GM12878 (cell line): ENCODE measurements around the gene KCNK7. TPM values are rescaled to one million over a fixed set of nuclear protein-coding genes. Genes with fewer than 3 reads are reported as not detected.

Experiments
- BCL11A ChIP-seq: IDR thresholded peaks from 2 replicates; pipeline ENCODE4 v1.6.1; 2011; ENCODE audit warnings: low read depth, low read length
- BHLHE40 ChIP-seq, 2 experiments: fragments of 450-650 bp in 1 of 2; IDR thresholded peaks; 2 replicates each; pipeline ENCODE4 v1.6.1; 2011 to 2017; ENCODE audit warnings: low read depth in 2 of 2, borderline replicate concordance in 1 of 2, improper control_type of control experiment in 1 of 2, low read length in 1 of 2, mild to moderate bottlenecking in 1 of 2
- CREB1 ChIP-seq: IDR thresholded peaks from 2 replicates; pipeline ENCODE4 v1.6.1; 2012; ENCODE audit warnings: low read depth, mild to moderate bottlenecking, inconsistent platforms
- DPF2 ChIP-seq: fragments of 450-650 bp; IDR thresholded peaks from 2 replicates; pipeline ENCODE4 v1.6.1; 2017; ENCODE audit warnings: mild to moderate bottlenecking
- ETV6 ChIP-seq, 2 experiments: fragments of 450-650 bp in 1 of 2; IDR thresholded peaks in 1 of 2; conservative IDR thresholded peaks in 1 of 2; 2 replicates each; pipeline ENCODE4 v1.6.1; 2014; ENCODE audit warnings: antibody characterized with exemption in 1 of 2, borderline replicate concordance in 1 of 2, low read depth in 1 of 2, mild to moderate bottlenecking in 1 of 2, moderate library complexity in 1 of 2
- FOXM1 ChIP-seq: IDR thresholded peaks from 2 replicates; pipeline ENCODE4 v1.6.1; 2012; ENCODE audit warnings: low read depth, mild to moderate bottlenecking, inconsistent platforms, low read length, moderate library complexity
- IKZF1 ChIP-seq: fragments of 450-650 bp; conservative IDR thresholded peaks from 2 replicates; pipeline ENCODE4 v1.6.1; 2017; ENCODE audit warnings: antibody characterized with exemption, mild to moderate bottlenecking
- IKZF2 ChIP-seq, 2 experiments: fragments of 450-650 bp; IDR thresholded peaks; 2 replicates each; pipeline ENCODE4 v1.6.1; 2017; ENCODE audit warnings: mild to moderate bottlenecking in 2 of 2, moderate library complexity in 2 of 2
- MLLT1 ChIP-seq: fragments of 450-650 bp; IDR thresholded peaks from 2 replicates; pipeline ENCODE4 v1.6.1; 2016; ENCODE audit warnings: mild to moderate bottlenecking
- MTA2 ChIP-seq: fragments of 450-650 bp; IDR thresholded peaks from 2 replicates; pipeline ENCODE4 v1.6.1; 2016; ENCODE audit warnings: low read depth, mild to moderate bottlenecking, moderate library complexity
- NBN ChIP-seq: fragments of 450-650 bp; IDR thresholded peaks from 2 replicates; pipeline ENCODE4 v1.6.1; 2016
- NRF1 ChIP-seq: conservative IDR thresholded peaks from 2 replicates; pipeline ENCODE4 v1.6.1; 2011; ENCODE audit warnings: mild to moderate bottlenecking, low read depth, low read length, improper control_type of control experiment
- PAX5 ChIP-seq: IDR thresholded peaks from 2 replicates; pipeline ENCODE4 v1.6.1; 2011; ENCODE audit warnings: low read depth, low read length, borderline replicate concordance
- PBX3 ChIP-seq: IDR thresholded peaks from 2 replicates; pipeline ENCODE4 v1.6.1; 2011; ENCODE audit warnings: mild to moderate bottlenecking, low read depth, low read length, moderate library complexity; ENCODE audit not compliant: insufficient replicate concordance
- POLR2A ChIP-seq: IDR thresholded peaks from 2 replicates; pipeline ENCODE4 v1.6.1; 2011; ENCODE audit warnings: low read depth, mild to moderate bottlenecking, low read length
- POLR2AphosphoS5 ChIP-seq: IDR thresholded peaks from 2 replicates; pipeline ENCODE4 v1.6.1; 2011; ENCODE audit warnings: mild to moderate bottlenecking, low read length, inconsistent platforms
- RCOR1 ChIP-seq: conservative IDR thresholded peaks from 2 replicates; pipeline ENCODE4 v1.6.1; 2012; ENCODE audit warnings: low read depth, low read length, improper control_type of control experiment
- RELA ChIP-seq: fragments of 450-650 bp; IDR thresholded peaks from 2 replicates; pipeline ENCODE4 v1.8.0; 2014; ENCODE audit warnings: borderline replicate concordance; ENCODE audit not compliant: partially characterized antibody
- SRF ChIP-seq, 2 experiments: IDR thresholded peaks; 2 replicates each; pipeline ENCODE4 v1.6.1; 2011; ENCODE audit warnings: low read depth in 2 of 2, low read length in 2 of 2, mild to moderate bottlenecking in 1 of 2, moderate library complexity in 1 of 2
- USF2 ChIP-seq: IDR thresholded peaks from 2 replicates; pipeline ENCODE4 v1.6.1; 2011; ENCODE audit warnings: low read depth, low read length, improper control_type of control experiment, borderline replicate concordance
- ZNF384 ChIP-seq: IDR thresholded peaks from 2 replicates; pipeline ENCODE4 v1.6.1; 2012; ENCODE audit warnings: low read depth, mild to moderate bottlenecking, low read length, improper control_type of control experiment, borderline replicate concordance
- polyA plus RNA-seq, 11 experiments: library from polyadenylated mRNA; depleted of rRNA in 4 of 11; unstranded in 6 of 11; stranded (reverse) in 5 of 11; fragments of >200 nt; fragmentation: Nextera tagmentation in 4 of 11; fragmentation: Illumina TruSeq in 1 of 11; extraction: Ambion mirVana in 4 of 11; extraction: Trizol in 1 of 11; gene quantifications; 1 replicate in 1 of 11; 2 replicates in 10 of 11; pipeline versions ENCODE4 v1.2.1 to v1.2.3, GENCODE V29; 2011 to 2016; ENCODE audit warnings: inconsistent platforms in 2 of 11, missing spikeins in 2 of 11, low read depth in 1 of 11
- total RNA-seq, 4 experiments: library from RNA; depleted of rRNA in 3 of 4; stranded (reverse); fragments of >200 nt in 3 of 4; fragmentation: Illumina TruSeq in 1 of 4; extraction: Trizol in 1 of 4; gene quantifications; 2 replicates each; pipeline versions ENCODE4 v1.2.1 to v1.2.3, GENCODE V29; 2013 to 2021
- TF ChIP-seq, protein P1 (sequence below): IDR thresholded peaks from 2 replicates; pipeline ENCODE4 v1.6.1; 2012; ENCODE audit warnings: low read depth, low read length, improper control_type of control experiment

Gene KCNK7
- total and polyA plus RNA-seq, 10 of the 15 experiments (the other 5 are each of a cell fraction or from before 2014, with no cell fraction given) = 0.11 to 0.54 (median 0.23) TPM; not detected in 7

DNA sequence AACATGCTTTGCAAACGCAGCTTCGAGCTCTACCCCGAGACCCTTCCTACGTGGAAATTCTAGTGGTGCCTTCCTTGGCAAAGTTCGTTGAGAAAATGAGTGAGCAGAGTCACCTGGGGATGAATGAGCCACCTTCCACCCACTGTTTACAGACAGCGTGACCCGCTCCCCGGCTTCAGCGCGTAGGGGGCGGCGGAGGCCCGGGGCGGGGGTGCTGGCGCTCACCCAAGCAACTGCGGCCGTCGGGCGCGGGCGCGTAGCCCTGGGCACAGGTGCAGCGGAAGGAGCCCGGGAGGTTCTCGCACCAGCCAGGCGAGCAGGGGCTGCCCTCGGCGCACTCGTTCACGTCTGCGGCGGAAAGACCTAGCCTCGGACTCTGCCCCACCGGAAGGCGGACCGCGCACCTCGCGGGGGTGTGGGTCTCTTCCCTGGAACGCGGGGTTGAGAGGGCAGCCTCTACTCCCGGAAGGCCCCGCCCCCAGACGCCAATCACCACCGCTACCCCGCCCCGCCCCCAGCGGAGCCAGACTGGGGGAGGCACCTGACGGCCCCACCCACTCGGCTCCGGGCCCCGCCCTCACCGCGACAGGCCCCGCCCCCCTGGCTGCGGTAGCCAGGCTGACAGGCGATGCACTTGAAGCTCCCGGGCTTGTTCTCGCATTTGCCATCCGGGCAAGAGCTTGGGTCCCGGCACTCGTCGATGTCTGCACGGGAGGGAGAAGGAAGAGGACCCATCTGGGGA lies 49.2 kb downstream of the KCNK7 start (continued):
- TF ChIP-seq PBX3 (peak; percentile 74), NRF1 (no peak), DPF2 (peak; percentile 74), USF2 (no peak), FOXM1 (no peak), BHLHE40 (IDR thresholded peaks at IDR 0.05; ENCODE audit: borderline replicate concordance in 1 of 2, low read depth in 2 of 2, low read length in 1 of 2) (peak; percentile 26 to 74; a peak in 3 of 4 replicates), BCL11A (no peak), RCOR1 (no peak), SRF (IDR thresholded peaks at IDR 0.05; ENCODE audit: low read depth in 2 of 2, low read length in 2 of 2) (no peak), IKZF2 (IDR thresholded peaks at IDR 0.05) (peak; percentile 32 to 54; a peak in 2 of 4 replicates), POLR2AphosphoS5 (no peak), CREB1 (no peak), POLR2A (peak; percentile 69), MLLT1 (no peak), NBN (no peak), ETV6 (conservative IDR thresholded peaks at IDR 0.05 in 1 of 2, IDR thresholded peaks at IDR 0.05 in 1 of 2; ENCODE audit: borderline replicate concordance in 1 of 2, low read depth in 1 of 2) (no peak), MTA2 (no peak), PAX5 (peak; percentile 21; the same call in 1 of the 2 replicates), RELA (no peak), ZNF384 (no peak), IKZF1 (peak; percentile 81; the same call in 1 of the 2 replicates)
- TF ChIP-seq, protein P1, sequence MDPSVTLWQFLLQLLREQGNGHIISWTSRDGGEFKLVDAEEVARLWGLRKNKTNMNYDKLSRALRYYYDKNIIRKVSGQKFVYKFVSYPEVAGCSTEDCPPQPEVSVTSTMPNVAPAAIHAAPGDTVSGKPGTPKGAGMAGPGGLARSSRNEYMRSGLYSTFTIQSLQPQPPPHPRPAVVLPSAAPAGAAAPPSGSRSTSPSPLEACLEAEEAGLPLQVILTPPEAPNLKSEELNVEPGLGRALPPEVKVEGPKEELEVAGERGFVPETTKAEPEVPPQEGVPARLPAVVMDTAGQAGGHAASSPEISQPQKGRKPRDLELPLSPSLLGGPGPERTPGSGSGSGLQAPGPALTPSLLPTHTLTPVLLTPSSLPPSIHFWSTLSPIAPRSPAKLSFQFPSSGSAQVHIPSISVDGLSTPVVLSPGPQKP = peak; percentile 46; the same call in 1 of the 2 replicates
